Measurements from ENCODE around the gene UCP3. TPM values are rescaled to one million over a fixed set of nuclear protein-coding genes. Genes with fewer than 3 reads are reported as not detected.

UCP3 gene
- total RNA-seq, 4 donors from 2014 or later, result 1.3 to 7.6 (median 3.1) TPM

DNA sequence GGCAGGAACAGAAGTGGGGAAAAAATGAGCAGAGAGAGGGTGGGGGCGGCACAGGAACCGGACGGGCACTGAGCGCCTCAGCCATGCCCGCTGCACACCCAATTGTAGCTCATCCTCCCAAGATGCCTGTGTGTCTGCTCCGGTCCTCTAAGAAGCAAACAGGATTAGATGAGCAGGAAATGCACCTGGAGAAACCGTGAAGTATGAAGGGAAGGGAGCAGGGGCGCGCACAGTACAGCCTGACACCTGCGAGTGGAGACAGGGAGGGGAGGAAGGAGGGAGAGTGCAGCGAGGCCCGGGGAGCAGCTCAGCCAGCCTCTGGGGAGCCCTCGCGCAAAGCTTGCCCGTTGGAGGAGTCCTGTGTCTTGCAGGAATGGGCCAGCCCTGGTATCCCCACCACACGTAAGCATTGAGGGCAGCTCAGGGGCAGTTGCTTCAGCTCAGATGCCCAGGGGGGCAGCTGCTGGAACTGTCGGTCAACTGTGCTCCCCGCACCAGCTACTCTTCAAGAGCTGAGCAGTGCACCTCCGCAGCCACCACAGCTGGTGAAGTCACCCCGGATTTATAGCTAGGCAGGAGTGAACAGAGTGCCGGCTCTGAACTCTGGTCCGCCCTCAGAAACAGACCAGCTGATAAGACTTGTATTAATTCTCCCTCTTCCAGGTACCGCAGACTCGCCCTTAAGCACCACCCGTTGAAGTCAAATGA is 51.1 kb downstream of the UCP3 start:
- no peaks in the 10 kb centered on the region for H3K9me3 ChIP-seq
- intact Hi-C loops (cut with DNase I; ENCODE audit: low total_unique reads), result no loop called here
- TF ChIP-seq, protein P1, sequence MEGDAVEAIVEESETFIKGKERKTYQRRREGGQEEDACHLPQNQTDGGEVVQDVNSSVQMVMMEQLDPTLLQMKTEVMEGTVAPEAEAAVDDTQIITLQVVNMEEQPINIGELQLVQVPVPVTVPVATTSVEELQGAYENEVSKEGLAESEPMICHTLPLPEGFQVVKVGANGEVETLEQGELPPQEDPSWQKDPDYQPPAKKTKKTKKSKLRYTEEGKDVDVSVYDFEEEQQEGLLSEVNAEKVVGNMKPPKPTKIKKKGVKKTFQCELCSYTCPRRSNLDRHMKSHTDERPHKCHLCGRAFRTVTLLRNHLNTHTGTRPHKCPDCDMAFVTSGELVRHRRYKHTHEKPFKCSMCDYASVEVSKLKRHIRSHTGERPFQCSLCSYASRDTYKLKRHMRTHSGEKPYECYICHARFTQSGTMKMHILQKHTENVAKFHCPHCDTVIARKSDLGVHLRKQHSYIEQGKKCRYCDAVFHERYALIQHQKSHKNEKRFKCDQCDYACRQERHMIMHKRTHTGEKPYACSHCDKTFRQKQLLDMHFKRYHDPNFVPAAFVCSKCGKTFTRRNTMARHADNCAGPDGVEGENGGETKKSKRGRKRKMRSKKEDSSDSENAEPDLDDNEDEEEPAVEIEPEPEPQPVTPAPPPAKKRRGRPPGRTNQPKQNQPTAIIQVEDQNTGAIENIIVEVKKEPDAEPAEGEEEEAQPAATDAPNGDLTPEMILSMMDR (IDR thresholded peaks at IDR 0.05), result no peak
- TF ChIP-seq POLR2A (IDR thresholded peaks at IDR 0.05), result no peak
- no peak for TF ChIP-seq POLR2AphosphoS5 (IDR thresholded peaks at IDR 0.05)
- no peak for TF ChIP-seq EP300 (IDR thresholded peaks at IDR 0.05; ENCODE audit: low read depth)
- in situ Hi-C loops (cut with MboI; ENCODE audit: low pct_ligation_motif_present in 1 of 4, low pct_unique_long_range_greater_than_20kb in 1 of 4, low sequenced_read_pairs in 3 of 4), result loop anchor here in 2 of 4 donors (25.0 kb wide), 2 partner anchors 129 to 604 kb away; no protein-coding TSS in a partner anchor
- H3K27ac ChIP-seq, result no peak overlapping the region
- no peak for DNase-seq
- H3K27me3 ChIP-seq, result no peaks in the 10 kb centered on the region
- H3K4me1 ChIP-seq, result no peaks in the 10 kb centered on the region
- H3K36me3 ChIP-seq, result no peaks in the 10 kb centered on the region
- no peak overlapping the region for H3K4me3 ChIP-seq
- WGBS, 2 donors (ENCODE audit: low coverage in 1 of 2), result 62% methylated on average over 25 of the region's 25 CpGs; no CpG with 5 or more reads in 1 of the 2 donors

DNA sequence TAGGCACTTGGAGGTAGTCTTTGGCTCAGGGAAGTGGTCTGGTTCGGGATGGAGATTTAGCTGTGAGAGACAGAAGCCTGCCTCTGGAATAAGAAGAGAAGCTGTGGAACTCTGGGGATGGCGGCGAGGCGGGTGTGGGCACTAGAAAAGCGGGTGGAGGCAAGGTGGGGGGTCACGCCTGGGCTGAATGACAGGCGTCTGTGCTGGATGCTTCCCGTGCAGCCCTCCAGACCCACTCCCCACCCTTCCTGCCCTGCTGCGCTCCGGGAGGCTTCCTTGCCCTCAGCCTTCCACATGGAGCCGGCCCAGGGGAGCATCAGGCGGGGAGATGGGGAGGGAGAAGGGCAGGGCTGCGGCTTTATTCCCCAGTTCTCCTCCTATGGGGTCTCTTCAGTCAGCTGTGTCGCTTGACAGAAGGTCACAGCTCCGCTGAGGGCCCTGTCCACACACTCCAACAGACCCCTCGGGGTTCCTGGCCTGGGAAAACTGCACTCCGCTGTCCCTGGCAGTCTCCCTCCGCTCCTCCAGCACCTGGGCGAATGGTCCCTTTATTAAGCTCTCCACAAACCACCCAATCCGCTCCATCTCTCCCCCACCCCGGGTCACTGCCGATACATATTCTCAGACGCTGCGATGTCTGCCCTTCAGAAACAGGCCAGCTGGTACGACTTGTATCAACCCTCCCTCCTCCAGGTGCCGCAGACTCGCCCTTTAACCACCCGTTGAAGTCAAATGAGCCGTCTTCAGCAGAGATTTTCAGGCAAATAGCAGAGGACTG is 51.8 kb downstream of the UCP3 start:
- no peak for DNase-seq
- no peak overlapping the region for H3K4me3 ChIP-seq
- H3K36me3 ChIP-seq, result no peaks in the 10 kb centered on the region
- intact Hi-C loops (cut with DNase I; ENCODE audit: low total_unique reads) (no loop called here), in situ Hi-C loops (cut with MboI; ENCODE audit: low pct_ligation_motif_present in 1 of 4, low pct_unique_long_range_greater_than_20kb in 1 of 4, low sequenced_read_pairs in 3 of 4) (loop anchor here in 2 of 4 donors (25.0 kb wide), 2 partner anchors 130 to 605 kb away; no protein-coding TSS in a partner anchor)
- TF ChIP-seq EP300 (IDR thresholded peaks at IDR 0.05; ENCODE audit: low read depth) (no peak), POLR2AphosphoS5 (IDR thresholded peaks at IDR 0.05) (no peak), POLR2A (IDR thresholded peaks at IDR 0.05) (no peak)
- TF ChIP-seq, protein P1 (IDR thresholded peaks at IDR 0.05), result no peak
- H3K27me3 ChIP-seq, result no peaks in the 10 kb centered on the region
- WGBS, 2 donors (ENCODE audit: low coverage in 1 of 2), result 56 to 80% methylated on average over 1 to 25 of the region's 29 CpGs
- H3K9me3 ChIP-seq, result no peaks in the 10 kb centered on the region
- H3K4me1 ChIP-seq, result no peaks in the 10 kb centered on the region
- H3K27ac ChIP-seq, result no peak overlapping the region

DNA sequence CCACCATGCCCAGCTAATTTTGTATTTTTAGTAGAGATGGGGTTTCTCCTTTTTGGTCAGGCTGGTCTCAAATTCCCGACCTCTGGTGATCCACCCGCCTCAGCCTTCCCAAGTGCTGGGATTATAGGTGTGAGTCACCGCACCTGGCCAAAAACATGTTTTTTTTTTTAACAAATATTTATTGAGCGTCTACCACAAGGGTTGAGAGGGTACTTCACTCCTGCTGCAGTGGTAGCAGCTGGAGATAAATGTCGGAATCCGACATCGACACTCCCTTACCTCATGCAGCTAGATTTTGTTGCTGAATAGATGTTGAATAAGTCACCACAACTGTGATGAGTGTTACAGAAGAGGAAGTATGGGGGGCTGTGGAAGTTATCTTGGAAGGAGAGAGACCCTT is 57.1 kb downstream of the UCP3 start:
- Histone ChIP-seq H3K4me3 (no peak overlapping the region), H3K27me3 (no peaks in the 10 kb centered on the region), H3K4me1 (no peaks in the 10 kb centered on the region), H3K27ac (no peak overlapping the region), H3K36me3 (no peaks in the 10 kb centered on the region), H3K9me3 (no peaks in the 10 kb centered on the region)
- in situ Hi-C loops (cut with MboI; ENCODE audit: low pct_ligation_motif_present in 1 of 4, low pct_unique_long_range_greater_than_20kb in 1 of 4, low sequenced_read_pairs in 3 of 4), result loop anchor here in 2 of 4 donors (25.0 kb wide), 2 partner anchors 136 to 611 kb away; no protein-coding TSS in a partner anchor
- TF ChIP-seq POLR2A (IDR thresholded peaks at IDR 0.05), result no peak
- no peak for TF ChIP-seq EP300 (IDR thresholded peaks at IDR 0.05; ENCODE audit: low read depth)
- TF ChIP-seq, protein P1 (IDR thresholded peaks at IDR 0.05), result no peak
- no peak for TF ChIP-seq POLR2AphosphoS5 (IDR thresholded peaks at IDR 0.05)
- WGBS, 2 donors (ENCODE audit: low coverage in 1 of 2), result 76 to 88% methylated on average over 5 to 7 of the region's 7 CpGs
- intact Hi-C loops (cut with DNase I; ENCODE audit: low total_unique reads), result no loop called here
- no peak for DNase-seq
